BLaER1 treated with 17β-estradiol and CSF1 and Interleukin-3, amounts not matched to agents 10 nM and 100 nM (cell line): Measurements from ENCODE around the gene FRMD4A.

Experiments
- H3K27ac ChIP-seq, 11 experiments: shearing (Covaris generic); formaldehyde crosslinking; 2 replicates each; pipeline ENCODE4 v1.8.1; 2022
- H3K27me3 ChIP-seq, 11 experiments: shearing (Covaris generic); formaldehyde crosslinking; 2 replicates each; pipeline ENCODE4 v1.8.1; 2022
- H3K36me3 ChIP-seq, 11 experiments: shearing (Covaris generic); formaldehyde crosslinking; 2 replicates each; pipeline ENCODE4 v1.8.1; 2022
- H3K4me1 ChIP-seq, 10 experiments: shearing (Covaris generic); formaldehyde crosslinking; 2 replicates each; pipeline ENCODE4 v1.8.1; 2022
- H3K4me2 ChIP-seq, 11 experiments: shearing (Covaris generic); formaldehyde crosslinking; 2 replicates each; pipeline ENCODE4 v1.8.1; 2022
- H3K4me3 ChIP-seq, 10 experiments: shearing (Covaris generic); formaldehyde crosslinking; 2 replicates each; pipeline ENCODE4 v1.8.1; 2022
- H3K9ac ChIP-seq, 11 experiments: shearing (Covaris generic); formaldehyde crosslinking; 2 replicates each; pipeline ENCODE4 v1.8.1; 2022
- H3K9me3 ChIP-seq, 11 experiments: shearing (Covaris generic); formaldehyde crosslinking; replicated peaks in 1 of 11; 2 replicates each; pipeline ENCODE4 v1.8.1; 2022
- H4K20me1 ChIP-seq, 11 experiments: shearing (Covaris generic); formaldehyde crosslinking; 2 replicates each; pipeline ENCODE4 v1.8.1; 2022
- Cebpa-rat ChIP-seq, 11 experiments: shearing (Covaris generic); IDR thresholded peaks; 2 replicates each; pipeline ENCODE4 v1.8.1; 2022

FRMD4A gene

DNA sequence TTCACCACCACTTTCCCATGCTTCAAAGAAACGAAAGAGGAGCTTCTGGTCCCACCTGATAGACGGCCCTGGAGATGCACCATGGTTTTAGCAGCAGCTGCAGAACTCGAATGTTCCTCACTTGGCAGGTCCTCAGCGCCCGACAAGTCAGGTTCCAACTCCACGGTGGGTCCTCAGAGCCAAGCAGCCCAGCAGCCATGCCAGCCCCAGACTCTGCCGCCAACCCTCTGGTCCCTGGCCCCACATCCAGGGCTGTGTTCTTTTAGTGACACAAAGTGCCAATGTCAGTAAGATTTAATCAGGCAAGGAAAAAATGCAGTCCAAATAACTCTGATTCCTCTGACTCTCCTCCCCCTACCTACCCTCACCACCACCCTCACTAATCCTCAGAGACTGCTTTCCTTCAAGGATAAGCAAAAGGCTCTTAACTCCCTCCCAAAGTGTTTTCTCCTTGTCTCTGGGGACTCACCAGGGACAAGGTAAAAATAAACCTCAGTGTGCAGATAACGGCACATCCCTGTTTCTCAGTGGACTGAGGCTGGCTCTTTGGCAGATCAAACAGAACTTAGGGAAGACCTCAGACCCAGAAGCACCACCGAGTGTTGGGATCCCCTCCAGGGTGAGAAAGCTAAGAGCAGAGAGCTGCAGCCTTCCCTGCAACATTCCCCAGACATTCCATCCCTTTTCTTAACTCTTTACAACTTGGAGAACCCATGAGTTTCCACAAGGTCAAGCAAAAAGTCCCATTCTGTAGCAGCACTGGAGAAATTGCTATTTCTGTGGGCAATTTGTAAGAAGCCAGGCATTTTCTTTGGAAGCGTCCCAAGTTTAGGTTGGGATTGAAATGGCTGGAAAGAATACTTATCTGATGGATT lies 358.9 kb downstream of the FRMD4A start:
- Histone ChIP-seq H3K9ac (no peak overlapping the region), H4K20me1 (no peaks in the 10 kb centered on the region), H3K27ac (no peak overlapping the region), H3K36me3 (no peaks in the 10 kb centered on the region), H3K4me2 (no peak overlapping the region), H3K4me3 (no peak overlapping the region), H3K27me3 (no peaks in the 10 kb centered on the region), H3K4me1 (peaks cover 0 to 7% (median 0%) of the 10 kb centered on the region in 10 experiments; a peak in 3 of 20 replicates), H3K9me3 (0 out of 22 replicates have a peak, but pooled peaks cover 0 to 3% (median 0%) of the 10 kb centered on the region in 11 experiments)
- TF ChIP-seq Cebpa-rat (IDR thresholded peaks at IDR 0.05): no peak

DNA sequence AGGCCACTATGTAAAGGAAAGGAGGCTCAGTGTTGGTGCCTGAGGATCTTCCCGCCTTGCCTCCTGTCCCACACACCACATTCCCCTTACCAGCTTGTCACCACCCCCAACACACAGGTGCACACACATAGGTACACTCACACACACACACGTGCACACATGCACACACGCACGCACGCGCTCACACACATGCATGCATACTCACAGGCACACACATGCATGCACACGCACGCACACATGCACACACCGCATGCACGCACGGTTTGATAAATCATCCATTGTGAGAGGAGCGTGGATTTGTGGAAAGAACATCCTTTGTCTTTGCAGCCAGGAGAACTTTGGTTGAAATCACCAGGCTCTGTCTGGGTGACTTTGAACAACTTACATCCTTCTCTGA lies 359.8 kb downstream of the FRMD4A start:
- Histone ChIP-seq H3K27ac (no peak overlapping the region), H3K4me3 (no peak overlapping the region), H3K27me3 (no peaks in the 10 kb centered on the region), H3K36me3 (no peaks in the 10 kb centered on the region), H3K4me1 (peaks cover 0 to 7% (median 0%) of the 10 kb centered on the region in 10 experiments; a peak in 3 of 20 replicates), H3K9ac (no peak overlapping the region), H4K20me1 (no peaks in the 10 kb centered on the region), H3K9me3 (0 out of 22 replicates have a peak, but pooled peaks cover 0 to 3% (median 0%) of the 10 kb centered on the region in 11 experiments), H3K4me2 (no peak overlapping the region)
- TF ChIP-seq Cebpa-rat (IDR thresholded peaks at IDR 0.05): no peak

DNA sequence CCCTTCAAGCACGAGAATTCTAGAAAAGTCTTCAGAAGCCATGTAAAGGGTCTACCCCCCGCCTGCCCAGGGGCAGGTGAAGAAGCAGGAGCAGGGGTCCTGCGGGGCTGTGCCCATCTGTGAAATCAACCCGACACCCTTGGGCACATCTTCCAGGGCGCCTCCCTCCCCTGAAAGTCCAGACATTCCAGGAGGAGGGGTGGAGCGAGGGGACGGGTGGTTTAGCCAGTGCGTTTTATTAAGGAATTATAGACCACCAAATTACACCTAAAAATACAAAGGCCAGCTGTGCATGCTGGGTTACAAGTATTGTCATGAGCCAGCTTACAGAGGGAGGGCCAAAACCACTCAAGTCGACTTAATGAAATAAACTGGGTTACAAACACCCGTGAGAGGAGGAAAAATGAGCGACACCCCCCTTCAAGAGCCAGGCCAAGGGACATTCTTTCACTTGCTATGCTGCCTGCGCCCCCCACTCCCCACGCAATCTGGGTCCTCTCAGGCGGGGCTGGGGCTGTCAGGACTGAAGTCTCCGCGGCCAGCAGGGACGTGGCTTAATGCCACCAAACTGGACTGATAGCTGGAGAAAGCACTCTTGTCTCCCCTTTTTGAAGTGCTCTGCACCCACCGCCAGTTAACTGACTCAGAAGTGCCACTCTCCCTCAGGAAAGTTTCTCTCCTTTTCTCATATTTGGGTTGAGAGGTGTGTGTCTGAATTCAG lies 360.3 kb downstream of the FRMD4A start:
- TF ChIP-seq Cebpa-rat (IDR thresholded peaks at IDR 0.05): no peak
- H3K9ac ChIP-seq: no peak overlapping the region
- H3K4me1 ChIP-seq: peaks cover 0 to 7% (median 0%) of the 10 kb centered on the region in 10 experiments; a peak in 3 of 20 replicates
- H3K4me2 ChIP-seq: no peak overlapping the region
- no peak overlapping the region for H3K27ac ChIP-seq
- H3K27me3 ChIP-seq: no peaks in the 10 kb centered on the region
- no peaks in the 10 kb centered on the region for H4K20me1 ChIP-seq
- H3K9me3 ChIP-seq: 0 out of 22 replicates have a peak, but pooled peaks cover 0 to 3% (median 0%) of the 10 kb centered on the region in 11 experiments
- H3K36me3 ChIP-seq: no peaks in the 10 kb centered on the region
- no peak overlapping the region for H3K4me3 ChIP-seq

DNA sequence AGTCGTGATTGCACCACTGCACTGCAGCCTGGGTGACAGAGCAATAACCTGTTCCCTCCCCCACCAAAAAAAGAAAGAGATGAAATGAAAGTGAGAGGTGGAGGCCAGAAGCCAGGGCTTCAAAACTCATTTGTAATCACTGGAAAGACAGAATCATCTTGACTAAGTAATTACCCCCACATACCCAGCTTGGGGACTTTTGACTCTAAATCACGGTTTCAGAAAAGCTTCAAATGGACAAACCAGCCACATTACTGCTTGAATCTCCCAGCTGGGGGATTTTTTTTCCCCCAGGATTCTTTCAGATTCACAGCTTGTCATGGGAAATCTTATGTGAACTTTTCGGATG lies 361.0 kb downstream of the FRMD4A start:
- no peak overlapping the region for H3K9ac ChIP-seq
- no peaks in the 10 kb centered on the region for H3K27me3 ChIP-seq
- no peaks in the 10 kb centered on the region for H4K20me1 ChIP-seq
- no peak overlapping the region for H3K4me3 ChIP-seq
- H3K4me2 ChIP-seq: no peak overlapping the region
- peaks cover 0 to 7% (median 0%) of the 10 kb centered on the region in 10 experiments; a peak in 3 of 20 replicates for H3K4me1 ChIP-seq
- H3K9me3 ChIP-seq: 0 out of 22 replicates have a peak, but pooled peaks cover 0 to 3% (median 0%) of the 10 kb centered on the region in 11 experiments
- no peaks in the 10 kb centered on the region for H3K36me3 ChIP-seq
- no peak overlapping the region for H3K27ac ChIP-seq
- no peak for TF ChIP-seq Cebpa-rat (IDR thresholded peaks at IDR 0.05)

DNA sequence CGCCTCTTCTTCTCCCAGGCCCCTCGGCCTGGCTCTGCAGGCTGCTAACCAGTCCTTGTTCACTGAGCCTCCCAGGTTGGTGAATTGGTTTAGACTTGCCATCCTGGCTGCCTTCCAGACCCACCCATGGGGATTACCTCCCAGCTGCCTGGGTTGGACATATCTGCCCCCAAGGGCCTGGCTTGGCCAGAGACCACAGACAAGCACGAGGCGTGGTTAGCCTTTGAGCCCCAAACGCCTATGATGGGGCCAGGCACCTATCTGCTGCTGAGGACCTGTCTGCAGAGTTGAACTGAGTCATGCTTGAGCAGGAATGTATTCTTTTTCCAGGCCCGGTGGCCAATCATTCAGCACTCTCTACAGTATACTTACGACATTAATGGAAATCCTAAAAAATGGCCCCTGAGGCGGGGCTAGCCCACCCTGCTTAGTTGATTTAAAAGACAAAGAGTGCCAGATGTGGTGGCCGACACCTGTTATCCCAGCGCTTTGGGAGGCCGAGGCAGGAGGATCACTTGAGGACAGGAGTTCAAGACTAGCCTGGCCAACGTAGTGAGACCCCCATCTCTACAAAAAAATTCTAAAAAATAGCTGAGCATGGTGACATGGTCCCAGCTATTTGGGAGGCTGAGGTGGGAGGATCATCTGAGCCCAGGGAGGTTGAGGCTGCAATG lies 361.5 kb downstream of the FRMD4A start:
- no peak for TF ChIP-seq Cebpa-rat (IDR thresholded peaks at IDR 0.05)
- Histone ChIP-seq H3K4me3 (no peak overlapping the region), H4K20me1 (no peaks in the 10 kb centered on the region), H3K4me2 (peak overlapping the region in 1 of 11 experiments; percentile 10; a peak in 1 of 22 replicates), H3K9me3 (0 out of 22 replicates have a peak, but pooled peaks cover 0 to 3% (median 0%) of the 10 kb centered on the region in 11 experiments), H3K4me1 (peaks cover 0 to 7% (median 0%) of the 10 kb centered on the region in 10 experiments; a peak in 3 of 20 replicates), H3K36me3 (no peaks in the 10 kb centered on the region), H3K27ac (no peak overlapping the region), H3K27me3 (no peaks in the 10 kb centered on the region), H3K9ac (no peak overlapping the region)

DNA sequence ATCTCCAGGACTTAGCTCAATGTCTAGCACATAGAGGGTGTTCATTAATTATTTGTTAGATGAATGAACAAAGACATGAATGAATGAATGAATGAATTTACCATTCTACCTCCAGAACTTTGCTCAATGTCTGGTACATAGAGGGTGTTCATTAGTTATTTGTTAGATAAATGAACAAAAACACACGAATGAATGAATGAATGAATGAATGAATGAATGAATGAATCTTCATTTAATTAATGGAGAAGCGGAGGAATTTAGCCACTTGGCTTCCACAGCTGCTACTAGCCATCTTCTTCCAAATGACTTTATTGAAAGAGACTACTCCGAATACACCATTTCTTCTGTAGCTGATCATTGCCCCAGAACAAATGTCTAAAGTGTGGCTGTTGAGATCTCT lies 368.9 kb downstream of the FRMD4A start:
- Histone ChIP-seq H4K20me1 (no peaks in the 10 kb centered on the region), H3K9me3 (no peaks in the 10 kb centered on the region), H3K4me1 (peaks cover 0 to 9% (median 0%) of the 10 kb centered on the region in 10 experiments; a peak in 6 of 20 replicates), H3K27ac (no peak overlapping the region), H3K27me3 (no peaks in the 10 kb centered on the region), H3K4me3 (no peak overlapping the region), H3K36me3 (no peaks in the 10 kb centered on the region), H3K4me2 (no peak overlapping the region), H3K9ac (no peak overlapping the region)
- no peak for TF ChIP-seq Cebpa-rat (IDR thresholded peaks at IDR 0.05)

DNA sequence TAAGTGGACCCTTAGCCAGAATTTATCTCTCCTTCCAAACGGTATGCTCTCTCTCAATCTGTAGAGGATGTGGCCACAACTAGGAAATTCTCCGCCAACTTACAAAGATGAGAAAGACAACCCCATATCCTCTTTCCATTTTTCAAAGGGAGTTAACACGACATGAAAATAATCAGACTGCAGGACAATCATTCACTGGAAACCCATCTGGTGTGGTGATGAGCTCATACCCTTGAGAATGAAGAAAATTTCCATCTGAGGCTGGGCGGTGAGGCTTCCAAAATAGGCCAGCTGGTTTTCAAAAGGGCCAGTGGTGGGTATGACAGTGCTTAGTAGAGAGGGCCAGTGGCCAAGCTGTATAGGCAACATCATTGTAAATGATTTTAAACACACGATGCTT lies 369.6 kb downstream of the FRMD4A start:
- Histone ChIP-seq H3K4me2 (peak overlapping the region in 3 of 11 experiments; percentile 4 to 24 (median 19); a peak in 3 of 22 replicates), H3K36me3 (no peaks in the 10 kb centered on the region), H3K27me3 (no peaks in the 10 kb centered on the region), H3K9me3 (no peaks in the 10 kb centered on the region), H4K20me1 (no peaks in the 10 kb centered on the region), H3K4me3 (no peak overlapping the region), H3K9ac (no peak overlapping the region), H3K27ac (no peak overlapping the region), H3K4me1 (peaks cover 0 to 9% (median 0%) of the 10 kb centered on the region in 10 experiments; a peak in 6 of 20 replicates)
- TF ChIP-seq Cebpa-rat (IDR thresholded peaks at IDR 0.05): no peak

DNA sequence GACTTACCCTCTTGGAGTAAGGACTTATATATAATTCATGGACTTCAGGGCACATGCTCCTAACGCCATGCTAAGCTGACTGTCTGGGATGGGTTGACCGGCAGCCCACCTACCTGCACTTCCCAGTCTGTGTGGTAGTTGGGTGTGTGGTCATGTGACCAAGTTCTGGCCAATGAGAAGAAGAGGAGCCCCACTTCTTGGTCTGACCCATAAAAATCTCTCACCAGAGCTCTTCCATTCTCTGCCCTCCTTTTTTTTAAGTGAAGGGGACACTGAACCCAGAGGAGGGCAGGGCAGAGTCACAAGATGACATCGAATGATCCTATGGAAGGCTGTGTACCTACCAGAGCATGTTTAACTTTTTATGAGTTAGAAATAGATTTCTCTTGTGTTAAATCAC lies 370.1 kb downstream of the FRMD4A start:
- TF ChIP-seq Cebpa-rat (IDR thresholded peaks at IDR 0.05): no peak
- Histone ChIP-seq H3K4me1 (peaks cover 0 to 9% (median 0%) of the 10 kb centered on the region in 10 experiments; a peak in 6 of 20 replicates), H3K4me3 (no peak overlapping the region), H3K36me3 (no peaks in the 10 kb centered on the region), H3K27me3 (no peaks in the 10 kb centered on the region), H3K4me2 (peak overlapping the region in 3 of 11 experiments; percentile 4 to 24 (median 19); a peak in 1 of 22 replicates), H4K20me1 (no peaks in the 10 kb centered on the region), H3K9ac (no peak overlapping the region), H3K27ac (no peak overlapping the region), H3K9me3 (no peaks in the 10 kb centered on the region)
